Adrenal gland (tissue), 5 donors: ENCODE data around the gene ZNF467.

Experiments used
- CTCF ChIP-seq, 6 experiments: fragments of 450-650 bp in 4 of 6; fragments of 200-600 bp in 2 of 6; sonication (generic) in 1 of 6; IDR thresholded peaks; 1 replicate in 5 of 6; 2 replicates in 1 of 6; pipeline versions ENCODE4 v1.5.1 to v1.8.0; 2016 to 2021; ENCODE audit warnings: antibody characterized with exemption in 6 of 6, mild to moderate bottlenecking in 2 of 6, moderate library complexity in 1 of 6
- POLR2A ChIP-seq, 2 donors: fragments of 450-650 bp; IDR thresholded peaks; one replicate each; pipeline ENCODE4 v1.6.1; 2017; ENCODE audit warnings: antibody characterized with exemption in 2 of 2, mild to moderate bottlenecking in 2 of 2, moderate library complexity in 1 of 2
- donor health status: DM: no; HTN: no; CAD: no.

GRCh38 chr7:149776848-149777407 lies 3.5 kb upstream of the ZNF467 start:
- no peak for TF ChIP-seq CTCF (IDR thresholded peaks at IDR 0.05)
- TF ChIP-seq POLR2A (IDR thresholded peaks at IDR 0.05): no peak
